GM19328 (cell line): ENCODE results near the gene FGF14.

Experiments used
- ATAC-seq: cut with Tn5 transposase; IDR thresholded peaks from one replicate; pipeline ENCODE4 v1.9.1; 2021; ENCODE audit warnings: mild to moderate bottlenecking, moderate library complexity; ENCODE audit not compliant: unreplicated experiment

The FGF14 gene

DNA sequence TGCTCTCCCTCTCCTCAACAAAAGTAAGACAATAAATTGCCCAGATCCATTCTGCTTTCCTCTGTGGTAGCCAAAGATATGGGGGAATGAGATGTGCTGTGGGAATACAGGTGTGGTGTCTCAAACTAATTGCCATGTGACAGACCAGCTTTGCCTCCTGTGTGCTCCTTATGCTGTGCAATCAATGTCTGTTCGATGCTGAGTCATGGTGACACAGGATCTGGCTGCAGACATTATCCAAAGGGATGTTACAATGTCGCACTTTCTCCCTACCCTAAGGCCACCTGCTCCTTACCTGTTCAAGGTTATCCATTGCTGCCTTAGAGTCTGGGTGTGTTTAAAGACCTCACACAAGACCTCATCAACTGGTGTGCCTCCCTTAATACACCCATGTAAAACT lies 32.5 kb downstream of the FGF14 start:
- ATAC-seq, result no peak

DNA sequence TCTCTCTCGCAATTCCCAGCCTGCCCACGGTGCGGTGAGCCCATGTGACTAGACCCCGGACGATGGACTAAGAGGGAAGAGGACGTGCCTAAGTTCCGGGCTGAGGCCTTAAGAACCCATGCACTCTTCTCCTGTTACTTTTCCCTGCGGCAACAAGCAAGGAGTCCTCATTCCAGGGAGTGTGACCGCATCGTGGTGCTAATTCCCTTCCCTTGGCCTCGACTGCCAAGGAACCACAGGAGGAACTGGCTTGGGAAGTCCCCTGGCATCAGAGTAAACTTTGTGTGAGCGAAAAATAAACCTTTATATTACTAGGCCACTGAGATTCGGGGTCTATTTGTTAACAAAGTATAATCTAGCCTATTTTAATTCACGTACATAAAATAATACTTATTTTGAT lies 34.0 kb downstream of the FGF14 start:
- ATAC-seq, result no peak

DNA sequence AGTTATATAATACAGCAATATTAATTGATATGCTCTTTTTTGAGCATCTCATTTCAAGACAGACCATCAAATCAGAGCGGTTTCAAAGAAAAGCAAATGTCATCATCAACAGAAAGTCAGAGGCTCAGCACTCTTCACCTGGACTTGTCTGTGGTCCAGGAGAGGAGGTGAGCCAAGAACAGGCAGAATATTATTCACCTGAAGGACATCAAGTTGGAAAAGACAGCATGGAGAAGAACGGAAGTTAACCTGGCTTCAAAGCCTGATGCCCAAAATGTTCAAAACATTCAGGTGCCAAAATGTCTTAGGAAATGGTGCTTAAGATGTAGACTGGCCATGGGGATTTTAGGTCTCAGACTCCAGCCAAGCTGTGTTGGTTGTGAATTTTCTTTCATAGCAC lies 40.7 kb downstream of the FGF14 start:
- no peak for ATAC-seq

- ATAC-seq, result no peak
These were observed 42.6 kb downstream of the FGF14 start for GRCh38 chr13:102359264-102359663.

DNA sequence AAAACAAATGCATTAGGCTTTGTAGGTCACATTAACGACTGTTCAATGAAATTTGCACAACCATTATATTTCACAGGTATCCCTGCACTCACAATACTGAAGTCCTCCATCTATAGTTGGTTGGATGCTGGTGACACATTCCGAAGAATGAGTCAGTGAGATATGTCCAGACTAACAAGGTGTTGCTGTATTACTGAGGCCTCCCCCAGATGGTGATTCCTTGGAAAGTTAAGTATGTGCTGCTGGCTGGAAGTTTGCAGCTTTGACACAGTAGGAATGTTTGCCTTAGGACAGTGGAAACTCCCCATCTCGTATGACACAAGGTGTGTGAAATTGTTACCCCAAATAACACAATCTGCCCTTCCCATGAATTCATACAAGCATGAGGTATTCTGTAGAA lies 46.6 kb downstream of the FGF14 start:
- no peak for ATAC-seq

DNA sequence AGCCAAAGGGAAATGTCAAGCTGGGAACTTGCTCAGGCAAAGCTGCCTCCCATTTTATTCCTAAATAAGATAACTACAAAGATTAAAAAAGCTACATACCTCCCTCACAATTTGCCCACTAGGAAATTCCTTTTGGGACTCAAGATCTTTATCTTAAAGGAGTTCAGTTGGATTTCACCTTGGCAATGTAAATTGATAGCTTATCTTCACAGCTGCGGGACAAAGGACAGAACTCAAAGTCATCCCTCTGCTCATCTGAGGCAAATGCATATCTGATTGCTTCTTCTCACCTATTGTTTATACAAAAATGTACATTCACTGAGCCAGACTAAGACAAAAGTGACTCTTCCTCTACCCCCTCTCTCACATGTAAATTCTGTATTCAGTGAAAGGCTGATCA lies 47.8 kb downstream of the FGF14 start:
- no peak for ATAC-seq

DNA sequence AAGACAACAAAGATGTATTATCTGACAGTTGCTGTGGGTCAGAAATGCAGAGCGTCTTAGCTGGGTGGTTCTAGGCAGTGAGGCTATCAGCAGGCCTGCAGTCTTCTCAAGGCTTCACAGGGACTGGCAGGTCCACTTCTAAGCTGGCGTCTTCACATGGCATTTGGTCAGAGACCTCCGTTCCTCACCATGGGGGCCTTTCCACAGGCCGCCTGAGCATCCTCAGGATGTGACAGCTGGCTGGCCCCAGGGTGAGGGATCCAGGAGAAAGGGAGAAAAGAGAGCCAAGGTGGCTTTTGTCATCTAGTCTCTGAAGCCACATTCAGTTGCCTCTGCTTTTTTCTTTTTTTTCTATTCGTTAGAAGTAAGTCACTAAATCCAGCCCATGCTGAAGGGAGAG lies 50.3 kb downstream of the FGF14 start:
- ATAC-seq, result no peak

DNA sequence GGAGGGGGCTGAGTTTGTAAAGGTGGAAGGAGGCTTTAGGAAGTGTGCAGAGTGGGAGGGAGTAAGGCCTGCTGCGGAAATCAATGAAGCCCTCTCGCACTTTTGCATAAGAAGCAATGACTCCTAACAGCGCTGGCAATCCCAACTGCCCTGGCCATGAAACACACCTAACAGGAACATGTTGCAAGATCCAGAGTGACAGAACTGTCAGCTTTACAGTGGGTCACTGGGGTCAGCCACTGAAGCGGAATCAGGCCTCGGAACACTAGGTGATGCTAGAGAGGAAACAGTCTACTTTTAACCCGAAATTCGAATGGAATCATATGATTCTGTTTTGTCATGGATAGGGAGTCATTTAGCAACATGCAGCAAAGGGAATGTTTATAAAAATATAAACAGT lies 54.4 kb downstream of the FGF14 start:
- ATAC-seq, result no peak

- no peak for ATAC-seq
These were observed 55.1 kb downstream of the FGF14 start for GRCh38 chr13:102346769-102347168.

DNA sequence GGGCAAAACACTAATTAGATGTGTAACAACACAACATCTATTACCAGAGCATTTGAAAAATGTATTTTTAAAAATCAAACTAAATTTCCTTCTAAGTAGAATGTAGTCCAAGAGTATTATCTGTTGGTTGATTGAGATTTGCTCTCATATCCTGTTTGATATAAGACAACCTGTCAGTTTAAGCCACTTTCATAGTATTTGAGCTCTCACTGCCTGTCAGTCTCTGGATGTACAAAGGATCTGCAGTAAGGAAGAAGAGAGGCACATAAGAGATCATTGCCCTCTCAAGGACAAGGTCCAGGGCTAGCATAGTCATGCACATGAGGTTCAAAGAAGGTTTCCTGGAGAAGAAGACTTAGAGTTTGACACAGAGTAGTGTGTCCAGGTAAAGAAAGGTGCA lies 57.4 kb downstream of the FGF14 start:
- no peak for ATAC-seq

DNA sequence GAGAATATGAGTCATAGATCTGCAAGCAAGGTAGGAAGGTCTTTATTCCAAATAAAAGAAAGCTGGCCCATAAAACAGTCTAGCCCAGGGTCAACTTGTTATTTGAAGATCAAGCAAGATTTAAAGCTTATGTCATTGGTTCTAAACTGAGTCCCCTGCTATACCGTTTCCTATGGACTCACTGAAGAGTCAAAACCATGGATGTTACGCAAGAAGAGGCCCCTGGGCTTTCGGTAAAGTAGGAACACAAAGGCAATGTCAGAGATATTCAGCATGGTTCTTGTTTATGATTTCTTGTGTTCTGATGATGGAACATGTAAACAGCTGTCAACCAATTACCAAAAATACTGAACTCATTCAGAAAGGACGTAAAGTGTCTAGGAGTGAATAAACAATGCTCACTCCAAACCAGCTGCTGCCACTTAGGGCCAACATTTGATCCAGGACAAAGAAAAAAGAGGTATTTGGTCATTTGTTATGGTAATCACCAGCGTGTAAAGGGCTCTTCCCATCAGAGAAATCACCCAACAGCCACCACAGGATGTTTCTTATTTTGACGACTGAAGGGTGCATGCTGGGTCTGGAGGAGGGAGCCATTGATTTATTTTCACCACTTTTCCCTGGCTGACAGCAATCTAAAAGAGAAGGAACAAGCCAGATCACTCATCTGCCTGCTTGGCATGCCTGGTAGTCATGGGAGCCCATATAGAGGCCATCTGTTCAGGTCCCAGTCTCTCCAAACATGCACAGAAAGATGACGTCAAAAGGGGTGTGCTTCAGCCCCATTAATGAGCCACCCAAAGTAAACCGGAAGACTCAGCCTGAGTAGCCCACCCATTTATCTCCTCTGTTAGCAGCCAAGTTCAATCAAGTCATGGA lies 68.3 kb downstream of the FGF14 start:
- ATAC-seq, result no peak

GRCh38 chr13:102328909-102329308 lies 72.9 kb downstream of the FGF14 start:
- ATAC-seq, result no peak

DNA sequence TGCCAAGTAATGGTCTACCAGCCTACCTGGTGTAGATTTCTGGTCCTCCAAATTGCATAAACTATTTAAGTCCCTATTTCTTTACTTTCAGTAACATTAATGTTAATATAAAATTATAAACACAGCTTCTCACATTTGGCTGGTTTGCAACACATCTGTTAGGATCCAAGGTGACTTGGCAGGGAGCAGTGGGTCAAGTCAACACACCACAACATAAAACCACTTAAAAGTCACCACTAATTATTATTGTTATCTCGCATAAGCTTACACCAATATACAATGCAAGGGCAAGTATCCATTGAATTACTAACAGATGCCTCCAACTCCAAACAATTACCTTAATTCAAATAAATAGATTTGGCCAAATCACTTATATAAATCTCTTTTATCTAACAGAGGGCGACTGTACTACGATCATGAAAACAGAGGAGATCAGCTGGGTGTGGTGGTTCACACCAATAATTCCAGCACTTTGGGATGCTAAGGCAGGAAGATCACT lies 74.7 kb downstream of the FGF14 start:
- ATAC-seq, result no peak

- ATAC-seq, result no peak
These were observed 75.3 kb downstream of the FGF14 start for GRCh38 chr13:102326381-102327118.

GRCh38 chr13:102325321-102325720 lies 76.5 kb downstream of the FGF14 start:
- no peak for ATAC-seq

DNA sequence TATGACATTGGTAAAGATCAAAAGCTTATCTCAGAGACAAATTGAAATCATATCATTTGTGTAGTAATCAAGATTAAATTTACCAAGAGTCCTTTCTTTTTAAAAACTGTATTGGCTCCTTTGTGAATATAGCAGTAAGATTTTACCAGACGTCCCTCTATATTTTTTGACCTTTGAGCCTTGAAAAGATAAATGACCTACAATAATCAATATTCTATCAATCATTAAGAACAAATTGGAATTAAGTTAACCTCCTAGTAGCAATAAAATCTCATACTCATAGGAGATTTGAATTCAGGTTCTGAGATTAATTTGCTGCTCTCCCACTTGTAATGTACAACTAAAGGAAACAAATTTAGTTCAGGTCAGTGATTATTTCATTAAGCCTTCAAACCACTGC lies 78.3 kb downstream of the FGF14 start:
- ATAC-seq, result no peak

DNA sequence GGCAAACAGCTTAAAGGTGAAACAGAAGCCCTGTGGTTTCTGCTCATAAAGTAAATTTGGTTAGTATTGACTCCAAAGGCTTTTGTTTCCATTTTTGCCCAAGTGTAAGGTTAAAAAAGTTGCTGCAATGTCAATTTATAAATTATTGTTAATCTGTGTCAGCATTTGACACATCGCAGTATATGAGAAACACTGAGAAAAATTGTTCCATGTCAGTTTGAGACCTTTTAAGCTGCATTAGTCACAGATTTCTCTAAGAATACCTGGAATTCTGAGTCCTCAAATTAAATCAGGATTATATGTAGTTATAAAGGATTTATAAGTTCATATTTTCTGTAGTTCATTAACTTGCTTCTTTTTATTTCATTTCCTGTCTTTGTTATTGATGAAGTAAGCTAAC lies 78.8 kb downstream of the FGF14 start:
- ATAC-seq, result no peak

DNA sequence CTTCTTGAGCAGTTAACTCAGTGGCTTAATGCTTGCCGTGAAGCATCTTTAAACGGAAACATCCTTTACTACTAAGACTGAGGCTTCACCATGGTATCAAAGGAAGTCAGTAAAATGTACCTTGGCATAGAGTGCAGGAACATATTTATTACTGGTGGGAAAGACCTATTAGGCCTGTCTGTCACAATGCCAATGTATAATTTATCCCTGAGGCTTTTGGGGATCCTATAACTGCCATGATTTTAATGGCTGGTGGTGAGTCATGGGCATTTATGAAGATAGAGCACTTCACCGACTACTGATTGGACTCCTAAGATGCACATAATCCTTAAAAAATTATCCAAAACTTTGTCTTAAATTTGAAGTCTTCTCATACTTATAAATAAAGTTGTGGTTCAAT lies 79.6 kb downstream of the FGF14 start:
- ATAC-seq, result no peak

DNA sequence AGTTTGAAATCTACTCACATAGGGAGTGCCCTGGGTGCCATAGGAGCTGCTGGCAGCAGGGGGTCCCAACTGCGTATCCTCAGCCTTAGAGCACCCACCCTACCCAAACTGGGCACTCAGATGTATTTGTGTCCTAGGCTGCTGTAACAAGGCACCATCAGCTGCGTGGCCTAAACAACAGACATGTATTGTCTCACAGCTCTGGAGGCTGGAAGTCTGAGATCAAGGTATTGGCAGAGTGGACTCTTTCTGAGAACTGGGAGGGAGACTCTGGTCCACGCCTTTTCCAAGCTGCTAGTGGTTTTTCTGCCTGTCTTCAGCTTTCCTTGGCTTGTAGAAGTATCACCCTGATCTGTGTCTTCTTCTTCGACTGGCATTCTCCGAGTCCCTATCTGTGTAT lies 83.6 kb downstream of the FGF14 start:
- ATAC-seq, result no peak

DNA sequence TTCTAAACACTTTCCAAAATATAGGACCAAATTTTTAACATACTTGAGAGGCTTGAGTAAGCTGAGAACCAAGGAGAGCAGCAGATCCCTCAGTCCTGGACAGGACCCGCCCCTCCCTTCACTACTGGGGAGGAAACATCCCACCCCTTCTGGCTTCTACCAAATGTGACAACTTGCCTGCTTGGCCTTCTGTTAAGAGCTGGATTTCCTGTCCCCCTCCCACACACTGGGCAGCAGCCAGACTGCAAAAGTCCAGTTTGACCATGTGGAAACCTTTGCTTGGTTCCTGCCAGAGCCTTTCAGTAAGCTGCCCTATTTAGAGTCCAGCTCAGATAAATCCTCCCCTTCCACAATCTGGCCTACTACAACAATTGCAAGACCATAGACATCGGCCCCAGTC lies 84.3 kb downstream of the FGF14 start:
- no peak for ATAC-seq

DNA sequence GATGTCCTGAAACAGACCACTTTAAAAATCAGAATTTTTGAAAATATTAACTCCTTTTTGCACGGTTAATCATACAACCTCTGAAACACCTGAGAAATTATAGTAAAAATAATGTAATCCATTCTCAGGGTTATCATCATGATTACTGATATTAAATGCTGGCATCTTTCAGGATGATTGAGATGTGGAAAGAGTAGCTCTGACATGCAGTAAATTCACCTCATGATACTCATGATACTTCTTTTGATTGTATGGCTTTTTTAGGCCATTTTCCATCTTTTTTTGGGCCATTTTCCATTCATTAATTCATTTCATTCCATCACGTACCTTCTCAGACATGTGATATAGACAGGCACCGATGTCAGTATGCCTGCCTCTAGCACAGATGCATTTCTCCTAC lies 85.1 kb downstream of the FGF14 start:
- ATAC-seq, result no peak

DNA sequence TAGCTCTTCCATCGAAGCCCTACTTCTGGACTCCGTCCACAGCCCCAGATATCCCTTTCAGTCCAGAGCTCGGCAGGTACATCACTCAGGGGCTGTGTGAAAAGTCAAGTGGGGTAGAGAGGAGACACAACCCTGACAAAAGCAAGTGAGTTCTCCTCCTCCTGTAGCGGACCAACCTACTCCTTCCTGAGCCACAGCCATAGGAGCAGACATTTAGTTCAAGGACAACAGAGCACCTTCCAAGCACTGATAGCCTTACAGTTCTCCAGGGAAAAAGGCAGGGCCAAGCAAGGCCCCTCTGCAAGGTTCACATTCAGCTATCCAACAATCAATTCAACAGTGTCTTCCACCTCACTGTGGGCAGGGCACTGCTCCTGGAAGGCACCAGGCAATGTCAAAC lies 89.0 kb downstream of the FGF14 start:
- no peak for ATAC-seq
